SK-MEL-5 (cell line): ENCODE results near the gene MAS1L. TPM values are rescaled to one million over a fixed set of nuclear protein-coding genes. Genes with fewer than 3 reads are reported as not detected.

Experiments
- DNase-seq: peaks from one replicate; pipeline ENCODE4 v3.0.0-alpha.2; 2016; ENCODE audit warnings: low read depth, low spot score
- in situ Hi-C: cut with HindIII; loops from 2 replicates; pipeline ENCODE4 v1.10.0; 2016; ENCODE audit warnings: low sequenced_read_pairs, high pct_unique_total_duplicates, low pct_unique_long_range_greater_than_20kb
- total RNA-seq: library from RNA; depleted of rRNA; stranded (reverse); fragments of >200 nt; shearing (Covaris generic); gene quantifications from 2 replicates; pipeline ENCODE4 v1.2.3, GENCODE V29; 2014

The MAS1L gene
- total RNA-seq, 1 experiment from 2014 or later = not detected

- in situ Hi-C loops = no loop called here
Measured at GRCh38 chr6:29493261-29493660, 5.5 kb upstream of the MAS1L start.

GRCh38 chr6:29491574-29491973 lies 3.8 kb upstream of the MAS1L start:
- no peak for DNase-seq
- in situ Hi-C loops = no loop called here

More at GRCh38 chr6:29493261-29493660, 5.5 kb upstream of the MAS1L start:
- DNase-seq = no peak

DNA sequence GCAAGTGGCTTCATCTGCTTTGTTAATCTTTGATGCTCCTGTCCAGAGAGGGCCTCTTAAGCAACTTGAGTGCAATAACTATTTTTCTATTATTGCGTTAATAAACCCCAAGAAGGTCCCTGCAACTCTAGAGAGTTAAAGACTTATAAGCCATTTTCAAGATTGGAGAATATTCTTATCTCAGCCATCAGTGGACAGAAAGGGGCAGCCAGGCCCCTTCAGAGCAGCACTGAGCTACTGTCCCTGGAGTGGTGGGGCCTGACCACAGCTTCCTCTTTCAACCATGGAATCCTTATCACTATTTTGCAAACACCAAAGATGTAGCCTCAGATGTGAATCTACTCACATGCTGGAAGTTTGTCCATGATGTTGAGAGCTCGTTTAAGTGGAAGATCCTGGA lies 2.8 kb upstream of the MAS1L start:
- no peak for DNase-seq
- in situ Hi-C loops = no loop called here

DNA sequence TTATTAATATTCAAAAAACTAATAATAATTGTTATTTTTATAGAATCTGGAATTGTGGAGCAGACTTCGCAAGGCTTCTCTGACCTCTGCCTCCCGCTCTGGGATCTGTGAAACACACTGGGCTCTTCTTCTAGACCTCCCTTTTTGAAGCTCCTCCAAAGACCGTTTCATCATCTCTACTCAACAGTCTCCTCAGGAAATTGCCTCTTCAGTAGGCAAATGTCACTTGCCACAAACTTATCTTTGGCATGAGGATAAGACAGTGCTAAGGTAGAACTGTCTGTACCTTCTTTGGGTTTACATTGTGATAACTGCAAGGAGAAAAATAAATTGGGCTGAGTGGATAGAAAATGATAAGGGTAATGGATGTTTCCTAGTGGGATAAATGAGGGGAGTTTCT lies 2.3 kb upstream of the MAS1L start:
- DNase-seq = no peak
- in situ Hi-C loops = no loop called here

DNA sequence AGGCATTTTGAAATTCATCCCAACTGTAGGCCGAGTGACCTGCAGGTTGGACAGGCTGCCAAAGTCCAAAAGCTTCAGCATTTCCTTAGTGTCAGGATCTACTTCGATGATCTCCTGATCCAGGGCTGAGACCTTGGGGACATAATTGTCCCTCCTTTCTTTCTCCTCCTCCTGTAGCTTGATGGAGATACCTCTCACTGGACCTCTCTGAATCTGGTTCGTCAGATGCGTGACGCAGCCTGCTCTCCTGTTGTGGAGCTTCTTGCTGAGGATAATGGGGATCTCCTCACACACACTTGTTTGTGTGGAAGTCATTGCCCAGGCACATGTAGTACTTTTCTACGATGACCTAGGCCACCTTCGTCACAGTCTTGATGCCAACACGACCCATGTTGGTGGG lies 1.5 kb upstream of the MAS1L start:
- in situ Hi-C loops = no loop called here

DNA sequence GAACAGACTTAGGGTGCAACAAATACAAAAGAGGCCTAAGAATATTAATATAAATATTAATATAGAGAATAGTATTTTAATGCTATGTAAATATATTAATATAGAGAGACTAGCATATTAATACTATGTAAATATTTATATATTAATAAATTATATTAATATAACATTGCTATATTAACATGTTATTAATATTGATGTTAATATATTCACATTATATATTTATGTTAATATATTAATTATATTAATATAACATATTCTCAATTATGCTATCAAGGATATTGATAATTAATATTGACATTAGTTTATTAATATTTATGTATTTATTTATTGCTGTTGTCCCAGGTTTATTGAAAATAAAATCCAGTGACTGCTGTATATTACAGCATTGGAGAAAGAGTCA lies 1.1 kb upstream of the MAS1L start:
- no peak for DNase-seq
- in situ Hi-C loops = no loop called here

More for the DNA sequence above, 1.5 kb upstream of the MAS1L start:
- no peak for DNase-seq

- in situ Hi-C loops = no loop called here
- DNase-seq = no peak
Measured at GRCh38 chr6:29487131-29487530, 625 bp downstream of the MAS1L start.

GRCh38 chr6:29486577-29486976 lies 1.2 kb downstream of the MAS1L start:
- in situ Hi-C loops = no loop called here

DNA sequence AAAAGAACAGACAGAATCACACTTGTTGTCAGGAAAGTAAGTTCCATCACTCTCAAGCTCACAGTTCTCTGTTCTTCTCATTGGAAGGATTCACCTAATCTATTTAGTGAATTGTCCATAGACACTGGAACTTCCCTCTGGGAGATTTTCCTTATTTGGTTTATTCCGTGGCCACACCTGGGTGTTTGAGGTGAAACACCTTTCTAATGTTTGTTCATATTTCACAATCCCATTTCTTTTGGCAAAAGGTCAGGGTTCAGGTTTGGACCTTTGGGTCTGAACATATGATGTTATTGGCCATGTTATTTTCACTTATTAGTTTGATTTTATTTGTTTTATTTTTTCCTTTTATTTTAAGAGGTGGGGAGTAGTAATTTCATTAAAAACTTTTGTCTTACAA lies 4.0 kb downstream of the MAS1L start:
- DNase-seq = no peak
- in situ Hi-C loops = no loop called here

More at GRCh38 chr6:29486577-29486976, 1.2 kb downstream of the MAS1L start:
- peak; percentile 27 for DNase-seq

- in situ Hi-C loops = no loop called here
- DNase-seq = no peak
Measured at GRCh38 chr6:29483186-29483585, 4.6 kb downstream of the MAS1L start.

- in situ Hi-C loops = no loop called here
- DNase-seq = no peak
Measured at GRCh38 chr6:29479560-29479959, 8.2 kb downstream of the MAS1L start.

GRCh38 chr6:29478740-29479139 lies 9.0 kb downstream of the MAS1L start:
- no peak for DNase-seq

DNA sequence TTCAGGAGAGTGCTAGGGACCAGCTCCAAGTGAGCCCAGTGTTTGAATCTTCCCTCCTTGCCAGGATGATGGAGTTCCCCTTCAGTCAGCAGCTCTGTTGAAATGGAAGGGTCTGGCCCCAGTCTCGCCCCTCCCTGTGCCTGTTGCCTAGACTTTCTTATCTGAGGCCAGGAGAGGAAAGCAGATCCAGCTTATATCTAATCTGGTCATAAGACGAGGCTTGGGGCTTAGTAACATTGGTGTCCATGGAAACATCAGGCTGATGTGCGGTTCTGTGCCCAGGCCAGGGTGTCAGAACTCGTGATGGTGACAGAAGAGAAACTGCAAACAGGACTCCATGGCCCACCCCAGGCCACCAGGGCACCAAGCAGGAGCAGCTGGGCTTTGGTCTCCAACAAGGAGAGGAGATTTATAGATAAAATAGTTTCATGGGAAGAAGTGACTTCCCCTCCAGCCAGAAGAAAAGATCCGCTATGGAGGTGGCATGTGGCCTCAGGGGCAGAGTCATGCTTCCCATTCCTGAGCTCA lies 9.8 kb downstream of the MAS1L start:
- DNase-seq = no peak
- in situ Hi-C loops = no loop called here

More at GRCh38 chr6:29478740-29479139, 9.0 kb downstream of the MAS1L start:
- in situ Hi-C loops = no loop called here

DNA sequence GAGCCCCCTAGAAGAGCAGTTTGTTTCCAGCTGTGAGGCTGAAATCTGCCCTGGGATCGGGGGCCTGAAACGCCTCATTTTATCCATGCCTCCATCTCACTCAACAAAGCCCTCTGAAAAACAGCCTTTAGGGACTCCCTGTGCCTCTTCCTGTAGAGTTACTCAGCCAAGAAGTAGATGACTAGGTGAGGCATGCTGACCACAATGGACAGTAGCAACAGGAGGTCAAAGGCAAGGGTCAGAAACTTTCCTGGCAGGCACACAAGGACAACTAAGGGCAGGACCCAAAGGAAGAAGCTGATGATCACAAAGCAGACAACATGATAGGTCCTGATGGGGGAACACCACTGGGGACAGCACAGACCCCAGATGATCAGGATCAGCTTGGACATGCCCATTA lies 12.8 kb downstream of the MAS1L start:
- no peak for DNase-seq
- in situ Hi-C loops = no loop called here

DNA sequence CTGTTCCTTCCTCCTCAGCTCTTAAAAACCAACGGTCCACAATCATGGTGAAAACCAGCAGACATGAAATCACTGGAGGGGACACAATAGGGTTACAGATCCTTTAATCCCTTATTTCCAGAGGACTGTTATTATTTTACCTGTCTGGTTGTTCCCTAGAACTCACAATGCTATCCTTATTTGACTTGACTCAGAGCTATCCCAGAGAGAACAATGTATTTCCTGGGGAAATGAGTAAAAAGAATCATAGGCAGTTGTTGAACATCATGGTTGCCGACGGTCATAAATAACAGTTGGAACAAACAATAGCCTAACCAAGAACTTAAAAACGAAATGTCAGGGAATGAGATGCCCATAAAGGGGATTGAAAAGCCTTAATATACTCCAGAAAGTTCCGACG lies 21.5 kb downstream of the MAS1L start:
- DNase-seq = no peak
- in situ Hi-C loops = no loop called here

- in situ Hi-C loops = no loop called here
- no peak for DNase-seq
Measured at GRCh38 chr6:29465801-29466200, 22.0 kb downstream of the MAS1L start.

DNA sequence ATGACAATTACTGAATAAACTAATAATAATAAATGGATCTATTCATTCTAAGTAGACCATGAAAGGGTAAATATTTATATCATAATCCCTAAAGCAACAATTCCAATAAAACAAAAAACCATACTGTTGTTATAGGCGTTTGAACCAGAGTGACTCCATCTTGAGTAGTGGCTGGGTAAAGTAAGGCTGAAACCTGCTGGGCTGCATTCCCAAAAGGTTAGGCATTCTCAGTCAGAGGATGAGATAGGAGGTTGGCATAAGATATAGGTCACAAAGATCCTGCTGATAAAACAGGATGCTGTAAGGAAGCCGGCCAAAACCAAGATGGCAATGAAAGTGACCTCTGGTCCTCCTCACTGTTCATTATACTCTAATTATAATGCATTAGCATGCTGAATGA lies 22.5 kb downstream of the MAS1L start:
- no peak for DNase-seq
- in situ Hi-C loops = no loop called here

GRCh38 chr6:29462022-29462421 lies 25.7 kb downstream of the MAS1L start:
- in situ Hi-C loops = no loop called here
- DNase-seq = no peak

GRCh38 chr6:29461021-29461814 lies 26.5 kb downstream of the MAS1L start:
- in situ Hi-C loops = no loop called here
- DNase-seq = no peak
